Fibroblast of upper back skin (primary cell): ENCODE measurements around the gene KLHDC4.
"Not testable (repeated sequence)": the region's sequence is repeated elsewhere in the genome, so short reads cannot be mapped to it uniquely, and the experiment has no call there.

Source experiments
- DNase-seq: peaks from one replicate; pipeline ENCODE4 v3.0.0-alpha.2; 2013

Gene KLHDC4

DNA sequence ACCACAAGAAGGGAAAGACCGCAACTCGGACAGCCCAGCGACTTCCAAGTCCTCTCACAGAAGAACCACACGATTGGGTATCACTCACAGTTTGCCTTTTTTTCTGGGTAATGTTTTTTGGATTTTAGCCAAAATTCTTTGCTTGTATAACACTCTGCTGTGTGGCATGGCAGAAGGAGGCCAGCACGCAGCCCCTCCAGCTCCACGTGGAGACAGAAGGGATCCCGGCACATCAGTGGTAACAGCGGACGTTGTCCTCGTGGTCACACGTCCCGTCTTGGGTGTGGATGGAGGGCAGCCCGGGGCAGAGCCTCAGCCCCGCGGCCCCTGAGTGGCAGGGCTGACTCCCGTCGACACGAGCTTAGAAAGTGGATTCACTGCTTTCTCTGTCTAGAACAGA lies 69.1 kb downstream of the KLHDC4 start:
- DNase-seq: no peak

- no peak for DNase-seq
Measured at GRCh38 chr16:87695534-87695933, 70.3 kb downstream of the KLHDC4 start.

DNA sequence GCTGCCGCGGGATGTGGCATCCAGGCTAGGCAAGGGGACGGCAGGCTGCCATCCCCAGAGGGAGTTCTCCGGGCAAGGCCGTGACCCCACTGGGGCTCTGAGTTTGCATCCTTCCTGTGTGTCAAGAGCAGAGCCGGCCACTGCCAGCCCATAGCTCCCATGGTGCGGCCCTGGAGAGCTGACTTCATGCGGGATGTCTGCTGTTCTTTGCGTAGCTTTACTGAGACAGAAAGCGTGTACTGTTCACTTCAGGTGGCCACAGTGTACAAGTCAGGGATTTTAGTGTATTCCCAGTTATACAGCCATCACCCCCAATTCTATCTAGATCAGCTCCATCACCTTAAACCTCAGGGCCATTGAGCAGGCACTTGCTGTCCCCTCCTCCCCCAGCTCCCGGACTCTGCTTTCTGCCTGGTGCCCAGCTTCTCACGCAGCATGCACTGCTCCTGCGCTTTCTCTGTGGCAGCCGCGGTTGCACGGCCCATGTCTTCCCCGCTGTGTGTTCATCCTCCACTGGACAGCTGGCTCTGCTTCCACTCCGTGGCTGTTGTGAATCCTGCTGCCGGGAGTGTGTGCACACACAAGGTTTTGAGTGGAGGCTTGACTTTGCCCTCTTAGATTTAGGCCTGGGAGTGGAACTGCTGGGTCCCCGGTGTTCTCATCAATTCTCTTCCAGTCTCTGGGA lies 71.2 kb downstream of the KLHDC4 start:
- DNase-seq: no peak

GRCh38 chr16:87693827-87694226 lies 72.0 kb downstream of the KLHDC4 start:
- no peak for DNase-seq

- DNase-seq: no peak
Measured at GRCh38 chr16:87692756-87693155, 73.0 kb downstream of the KLHDC4 start.

DNA sequence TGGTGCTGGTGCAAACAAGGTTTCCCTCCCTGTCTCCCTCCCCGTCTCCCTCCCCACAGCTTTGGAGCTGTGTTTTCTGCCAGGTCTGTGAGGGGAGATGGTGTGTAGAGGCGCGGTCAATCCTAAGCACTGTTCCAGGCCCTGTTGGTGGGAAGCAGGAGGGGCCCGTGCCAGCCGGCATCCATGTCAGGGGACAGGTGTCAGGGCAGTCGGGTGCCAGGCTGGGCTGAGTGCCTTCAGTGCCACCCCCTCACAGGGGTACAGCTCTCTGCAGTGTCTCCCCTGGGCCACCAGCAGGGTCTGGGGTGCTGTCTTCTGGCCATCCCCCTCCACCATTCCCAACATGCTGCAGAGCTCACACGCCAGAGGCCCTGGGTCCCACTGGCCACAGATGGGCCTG lies 73.6 kb downstream of the KLHDC4 start:
- DNase-seq: no peak

GRCh38 chr16:87691686-87692079 lies 74.1 kb downstream of the KLHDC4 start:
- DNase-seq: no peak

DNA sequence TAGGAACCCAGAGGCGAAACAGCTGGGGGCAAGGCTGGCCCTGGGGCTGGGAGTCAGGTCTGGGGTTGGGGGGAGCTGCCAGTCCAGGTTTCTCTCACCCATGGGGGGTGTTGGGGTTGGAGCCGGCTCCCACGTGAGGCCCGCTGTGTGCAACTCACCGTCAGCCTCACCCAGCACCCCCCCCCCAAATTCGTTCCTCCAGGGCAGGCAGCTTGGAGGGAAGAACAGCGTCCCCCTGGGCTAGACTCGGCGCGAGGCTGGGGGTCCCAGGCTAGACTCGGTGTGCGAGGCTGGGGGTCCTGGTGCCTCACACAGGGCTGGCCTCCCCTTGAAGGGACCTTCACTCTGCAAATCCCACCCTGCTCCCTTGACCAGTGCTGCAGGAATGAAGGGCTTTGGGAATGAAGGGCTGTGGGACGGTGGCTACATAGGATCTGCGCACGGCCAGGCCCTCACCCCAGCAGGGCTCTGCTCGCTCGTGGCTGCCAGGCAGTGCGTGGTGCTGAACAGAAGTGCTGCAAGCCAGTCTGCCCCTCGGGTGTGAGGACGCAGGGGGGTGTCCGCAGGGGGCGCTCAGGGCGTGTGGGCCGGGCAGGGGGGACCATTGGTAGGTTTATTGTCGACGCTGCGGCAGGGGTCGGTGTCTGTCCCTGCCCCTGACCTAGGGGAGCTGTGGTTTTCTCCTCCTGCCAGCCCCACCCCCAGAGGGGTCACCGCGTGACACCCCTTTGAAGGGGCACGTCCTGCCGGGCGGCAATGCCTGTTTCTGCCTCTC lies 74.7 kb downstream of the KLHDC4 start:
- DNase-seq: no peak

DNA sequence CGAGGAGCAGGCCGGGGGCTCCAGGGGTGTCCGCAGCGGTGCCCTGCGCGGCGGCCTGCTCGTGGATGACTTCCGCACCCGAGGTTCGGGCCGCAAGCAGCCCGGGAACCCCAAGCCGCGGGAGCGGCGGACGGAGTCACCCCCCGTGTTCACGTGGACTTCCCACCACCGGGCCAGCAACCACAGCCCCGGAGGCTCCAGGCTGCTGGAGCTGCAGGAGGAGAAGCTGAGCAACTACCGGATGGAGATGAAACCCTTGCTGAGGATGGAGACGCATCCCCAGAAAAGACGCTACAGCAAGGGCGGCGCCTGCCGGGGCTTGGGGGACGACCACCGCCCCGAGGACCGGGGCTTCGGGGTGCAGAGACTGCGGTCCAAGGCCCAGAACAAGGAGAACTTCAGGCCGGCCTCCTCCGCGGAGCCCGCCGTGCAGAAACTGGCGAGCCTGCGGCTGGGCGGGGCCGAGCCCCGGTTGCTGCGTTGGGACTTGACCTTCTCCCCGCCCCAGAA lies 75.8 kb downstream of the KLHDC4 start:
- no peak for DNase-seq

DNA sequence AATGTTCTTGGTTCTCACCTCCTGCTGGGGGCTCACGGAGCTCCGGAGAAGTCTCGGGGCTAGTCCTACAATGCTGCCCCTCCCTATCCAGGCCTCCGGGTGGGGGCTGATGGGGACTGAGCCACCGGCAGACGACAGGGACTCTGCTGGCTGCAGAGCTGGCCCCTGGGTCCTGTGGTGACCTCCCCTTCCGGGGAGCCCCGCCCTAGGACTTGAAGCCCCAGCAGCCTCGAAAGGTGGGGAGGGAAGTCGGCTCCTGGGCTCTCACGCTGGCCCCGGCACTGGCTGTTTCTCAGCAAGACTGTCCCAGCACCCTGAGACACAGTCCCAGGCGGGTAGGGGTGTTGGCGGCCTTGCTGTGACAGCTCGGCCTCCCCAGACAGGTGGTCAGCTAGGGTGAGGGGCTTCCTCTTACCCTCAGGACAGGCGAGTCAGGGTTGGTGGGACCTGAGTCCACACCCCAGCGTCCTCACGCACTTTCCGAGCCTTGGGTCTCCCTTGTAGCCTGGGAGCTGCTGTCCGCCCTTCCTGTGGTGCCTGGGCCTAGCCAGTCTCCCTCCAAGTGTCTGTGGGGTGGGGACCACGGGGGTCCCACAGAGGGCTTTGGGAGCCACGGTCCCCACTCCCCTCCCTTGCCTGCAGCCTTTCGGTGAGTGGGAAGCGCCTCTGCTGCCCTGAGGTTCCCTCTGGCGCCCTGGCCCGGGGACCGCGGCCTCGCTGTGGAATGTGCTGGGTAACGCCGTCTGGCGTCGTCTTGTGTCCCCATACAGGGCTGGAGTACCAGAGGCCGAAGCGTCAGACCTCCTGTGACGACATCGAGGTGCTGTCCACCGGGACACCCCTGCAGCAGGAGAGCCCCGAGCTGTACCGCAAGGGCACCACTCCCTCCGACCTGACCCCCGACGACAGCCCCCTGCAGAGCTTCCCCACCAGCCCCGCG lies 76.6 kb downstream of the KLHDC4 start:
- DNase-seq: no peak

DNA sequence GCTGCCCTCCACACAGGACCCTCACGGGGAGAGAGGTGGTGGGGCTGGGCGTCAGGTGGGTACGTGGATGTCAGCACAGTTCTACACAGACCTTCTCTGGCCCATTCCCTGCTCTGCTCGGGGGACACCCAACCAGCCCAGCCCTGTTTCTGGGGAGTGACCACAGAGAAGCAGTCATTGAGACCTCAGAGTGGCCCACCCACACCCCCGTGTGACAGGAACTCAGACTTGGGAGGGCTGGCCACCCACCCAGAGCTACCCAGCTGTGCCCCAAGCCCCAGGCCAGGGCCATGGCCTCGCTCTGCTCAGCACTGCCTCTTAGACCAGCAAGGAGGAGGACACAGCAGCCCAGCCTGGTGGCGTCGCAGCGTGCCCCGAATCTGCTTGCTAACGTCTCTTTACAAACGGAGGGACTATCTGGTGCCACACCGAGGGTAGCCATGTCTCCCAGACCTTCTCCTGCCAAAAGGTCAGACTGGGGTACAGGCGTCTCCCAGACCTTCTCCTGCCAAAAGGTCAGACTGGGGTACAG lies 77.7 kb downstream of the KLHDC4 start:
- DNase-seq: no peak

- DNase-seq: no peak
Measured at GRCh38 chr16:87687126-87687910, 78.5 kb downstream of the KLHDC4 start.

GRCh38 chr16:87686697-87687096 lies 79.1 kb downstream of the KLHDC4 start:
- no peak for DNase-seq

- DNase-seq: no peak
Measured at GRCh38 chr16:87685766-87686165, 80.0 kb downstream of the KLHDC4 start.

DNA sequence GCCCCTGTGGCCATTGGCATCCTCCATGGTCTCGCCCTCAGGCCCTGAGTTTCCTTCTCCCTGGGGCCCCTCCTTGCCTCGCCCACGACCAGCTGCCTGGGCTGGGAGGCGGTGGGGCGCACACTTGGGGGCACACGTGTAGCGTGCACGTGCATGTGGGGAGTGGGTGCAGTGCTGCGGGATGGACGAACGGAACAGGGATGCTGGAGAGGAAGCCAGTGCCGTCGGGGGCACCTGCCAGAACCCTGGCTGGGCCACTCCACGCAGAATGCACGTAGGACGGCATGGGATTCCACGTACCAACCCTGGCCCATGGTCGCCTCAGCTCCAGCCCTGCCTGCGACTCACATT lies 80.4 kb downstream of the KLHDC4 start:
- DNase-seq: no peak

GRCh38 chr16:87684711-87685404 lies 80.9 kb downstream of the KLHDC4 start:
- no peak for DNase-seq

DNA sequence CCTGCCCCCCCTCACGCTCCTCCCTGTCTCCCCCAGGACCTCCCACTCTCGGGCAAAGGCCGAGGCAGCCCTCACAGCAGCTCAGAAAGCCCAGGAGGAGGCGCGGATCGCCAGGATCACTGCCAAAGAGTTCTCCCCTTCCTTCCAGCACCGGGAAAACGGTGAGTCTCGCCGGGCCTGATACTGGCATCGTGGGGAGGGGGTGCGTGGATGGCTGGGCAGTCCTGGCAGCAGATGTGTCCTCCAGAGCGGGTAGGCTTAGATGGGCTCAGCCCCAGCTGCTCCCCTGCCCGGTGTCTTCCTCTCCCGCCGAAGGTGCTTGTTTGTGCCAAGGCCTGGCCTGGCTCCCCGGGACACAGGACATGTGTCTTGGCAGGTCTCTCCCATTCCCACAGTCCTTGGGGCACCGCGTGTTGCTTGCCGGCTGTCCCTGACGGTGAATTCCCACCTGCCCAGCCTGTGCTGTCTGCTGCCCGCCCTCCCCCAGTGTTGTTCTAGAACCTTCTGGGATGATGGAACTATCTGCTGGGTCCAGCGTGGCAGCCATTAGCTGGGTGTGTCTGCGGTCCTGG lies 81.6 kb downstream of the KLHDC4 start:
- DNase-seq: no peak

DNA sequence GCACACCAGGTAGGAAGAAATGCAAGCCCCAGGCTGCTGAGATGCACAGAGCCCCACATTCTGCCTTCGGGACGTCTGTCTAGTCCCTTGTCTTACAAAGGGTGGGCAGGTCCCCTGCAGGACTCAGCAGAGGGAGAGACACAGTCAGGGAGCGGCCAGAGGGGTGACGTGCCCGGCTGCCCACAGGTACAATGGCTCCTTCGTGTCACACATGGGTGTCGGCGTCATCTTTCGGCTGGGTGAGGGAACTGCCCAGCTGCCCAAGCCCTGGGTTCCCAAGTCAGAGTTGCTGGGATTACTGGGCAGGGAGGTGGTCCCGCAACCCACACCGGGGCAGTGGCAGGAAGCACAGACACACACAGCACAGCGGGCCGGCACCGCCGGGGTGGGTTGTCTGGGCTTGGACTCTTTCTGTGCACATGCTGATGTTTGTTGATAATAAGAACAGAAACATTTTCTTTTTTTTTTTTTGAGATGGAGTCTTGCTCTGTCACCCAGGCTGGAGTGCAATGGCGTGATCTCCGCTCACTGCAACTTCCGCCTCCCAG lies 82.9 kb downstream of the KLHDC4 start:
- DNase-seq: no peak

- DNase-seq: peak; percentile 75
Measured at GRCh38 chr16:87681981-87682570, 83.7 kb downstream of the KLHDC4 start.

GRCh38 chr16:87681051-87681602 lies 84.7 kb downstream of the KLHDC4 start:
- not testable (repeated sequence) for DNase-seq
